Omental fat pad (tissue), 4 donors: ENCODE results near the gene LYPD5. TPM values are rescaled to one million over a fixed set of nuclear protein-coding genes. Genes with fewer than 3 reads are reported as not detected.
"Not testable (repeated sequence)": the region's sequence is repeated elsewhere in the genome, so short reads cannot be mapped to it uniquely, and the experiment has no call there.

Experiments
- ATAC-seq: fragments of 150-250 bp; one replicate; pipeline ENCODE4 v1.9.1; 2016; ENCODE audit warnings: mild to moderate bottlenecking, moderate library complexity; ENCODE audit not compliant: low FRiP score
- DNase-seq: peaks from one replicate; pipeline ENCODE4 v3.0.0-alpha.2; 2019; ENCODE audit warnings: low spot score
- CTCF ChIP-seq, 3 donors: fragments of 450-650 bp; IDR thresholded peaks; one replicate each; pipeline ENCODE4 v1.5.1; 2016 to 2017; ENCODE audit warnings: antibody characterized with exemption in 3 of 3, mild to moderate bottlenecking in 3 of 3, moderate library complexity in 2 of 3
- total RNA-seq, 4 donors: library from RNA; depleted of rRNA; stranded (reverse); fragments of >200 nt; gene quantifications; one replicate each; pipeline ENCODE4 v1.1.0, GENCODE V29; 2016

LYPD5 gene
- total RNA-seq, 4 donors from 2014 or later, result 0.95 to 15.0 (median 2.4) TPM

DNA sequence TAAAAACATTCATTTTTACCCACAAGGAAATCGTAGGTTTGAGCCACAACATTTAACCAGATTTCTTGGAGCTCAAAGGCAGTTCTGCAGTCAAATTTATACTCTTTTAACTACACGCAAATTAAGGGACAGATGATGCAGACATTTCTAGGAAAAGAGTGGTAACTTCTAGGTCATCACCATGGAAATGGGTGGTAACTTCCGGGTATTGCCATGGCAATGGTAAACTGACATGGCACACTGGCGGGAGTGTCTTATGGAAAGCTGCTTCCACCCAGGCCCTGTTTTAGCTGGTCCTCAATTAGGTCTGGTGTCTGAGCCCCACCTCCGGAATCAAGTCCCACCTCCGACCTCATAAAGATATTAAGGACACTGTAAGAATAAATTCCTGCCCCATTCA, 10.4 kb upstream of the LYPD5 start:
- ATAC-seq (no peak), DNase-seq (no peak)
- no peak for TF ChIP-seq CTCF (IDR thresholded peaks at IDR 0.05)

- DNase-seq (no peak), ATAC-seq (no peak)
- TF ChIP-seq CTCF (IDR thresholded peaks at IDR 0.05), result no peak
These were observed 10.0 kb upstream of the LYPD5 start for GRCh38 chr19:43812259-43812658.

- ATAC-seq, result no peak
- DNase-seq, result no peak
These were observed 9.6 kb upstream of the LYPD5 start for GRCh38 chr19:43811837-43812236.

DNA sequence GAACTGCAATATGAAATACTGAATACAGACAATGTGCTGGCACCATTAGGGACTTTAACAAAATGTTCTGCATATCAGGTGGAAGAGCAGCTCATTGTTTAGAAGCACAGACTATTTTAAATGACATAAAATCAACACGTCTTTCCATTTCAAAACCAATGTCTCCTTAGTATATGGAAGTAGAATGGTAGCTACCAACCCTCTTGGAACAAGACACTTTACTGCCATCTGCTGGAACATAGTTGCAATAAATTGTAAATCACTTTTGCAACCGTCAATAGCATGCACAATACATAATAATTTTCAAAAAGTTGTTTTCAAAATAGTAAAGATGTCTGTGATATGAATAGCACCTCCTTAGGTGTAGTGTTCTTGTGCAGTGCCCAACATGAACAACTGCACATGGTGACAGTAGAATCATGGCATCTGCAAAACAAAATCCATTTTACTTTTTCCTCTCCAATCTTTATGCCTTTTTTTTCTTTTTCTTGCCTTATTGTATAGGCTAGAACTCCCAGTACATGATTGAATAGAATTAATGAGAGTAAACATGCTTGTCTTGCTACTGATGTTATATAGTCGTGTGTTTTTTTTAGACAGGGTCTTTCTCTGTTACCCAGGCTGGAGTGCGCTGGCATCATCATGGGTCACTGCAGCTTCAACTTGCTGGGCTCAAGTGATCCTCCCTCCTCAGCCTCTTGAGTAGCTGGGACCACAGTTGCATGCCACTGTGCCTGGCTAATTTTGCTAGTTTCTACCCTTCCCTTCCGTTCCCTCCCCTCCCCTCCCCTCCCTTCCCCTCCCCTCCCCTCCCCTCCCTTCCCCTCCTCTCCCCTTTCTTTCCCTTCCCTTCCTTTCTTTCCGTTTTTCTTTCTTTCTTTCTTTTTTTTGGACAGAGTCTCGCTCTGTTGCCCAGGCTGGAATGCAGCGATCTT, 7.8 kb upstream of the LYPD5 start:
- TF ChIP-seq CTCF (IDR thresholded peaks at IDR 0.05), result no peak
- no peak for DNase-seq
- no peak for ATAC-seq

More at GRCh38 chr19:43811837-43812236, 9.6 kb upstream of the LYPD5 start:
- TF ChIP-seq CTCF (IDR thresholded peaks at IDR 0.05), result no peak

GRCh38 chr19:43807651-43808050, 5.4 kb upstream of the LYPD5 start:
- DNase-seq (no peak), ATAC-seq (no peak)
- no peak for TF ChIP-seq CTCF (IDR thresholded peaks at IDR 0.05)

DNA sequence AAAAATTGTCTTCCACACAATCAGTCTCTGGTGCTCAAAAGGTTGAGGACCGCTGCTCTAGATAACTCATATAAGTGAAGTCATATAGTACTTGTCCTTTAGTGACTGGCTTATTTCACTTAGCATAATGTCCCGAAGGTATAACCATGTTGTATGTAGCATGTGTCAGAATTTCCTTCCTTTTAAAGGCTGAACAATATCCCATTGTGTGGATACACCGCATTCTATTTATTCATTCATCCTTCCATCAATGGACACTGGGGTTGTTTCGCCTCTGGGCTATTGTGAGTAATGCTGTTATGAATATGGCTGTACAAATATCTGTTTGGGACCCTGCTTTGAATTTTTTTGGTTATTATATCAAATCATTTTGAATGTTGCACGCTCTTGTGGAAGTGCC, 4.6 kb upstream of the LYPD5 start:
- no peak for TF ChIP-seq CTCF (IDR thresholded peaks at IDR 0.05)
- ATAC-seq (no peak), DNase-seq (no peak)

GRCh38 chr19:43806401-43806800, 4.2 kb upstream of the LYPD5 start:
- not testable (repeated sequence) for DNase-seq, ATAC-seq
